Adrenal gland (tissue), 12 donors: Measurements from ENCODE around the gene DOCK9. TPM values are rescaled to one million over a fixed set of nuclear protein-coding genes. Genes with fewer than 3 reads are reported as not detected.

Experiments used
- DNase-seq, 7 donors: peaks; one replicate each; pipeline ENCODE4 v3.0.0-alpha.2; 2019 to 2020
- H3K27ac ChIP-seq, 5 donors: fragments of 200-600 bp; sonication (generic) in 4 of 5; 1 replicate in 3 of 5; 2 replicates in 2 of 5; pipeline versions ENCODE4 v1.5.1 to v1.8.0; 2016 to 2020; ENCODE audit warnings: mild to moderate bottlenecking in 1 of 5
- H3K27me3 ChIP-seq: fragments of 200-600 bp; 2 replicates; pipeline ENCODE4 v1.8.0; 2021
- H3K36me3 ChIP-seq, 2 donors: fragments of 200-600 bp; replicated peaks in 1 of 2; 1 replicate in 1 of 2; 2 replicates in 1 of 2; pipeline versions ENCODE4 v1.5.1 to v1.8.0; 2018 to 2022
- H3K4me1 ChIP-seq, 2 donors: fragments of 200-600 bp; replicated peaks in 1 of 2; 1 replicate in 1 of 2; 2 replicates in 1 of 2; pipeline versions ENCODE4 v1.5.1 to v1.8.0; 2018 to 2021
- H3K4me3 ChIP-seq, 4 donors: fragments of 200-600 bp; sonication (generic) in 3 of 4; one replicate each; pipeline ENCODE4 v1.5.1; 2016 to 2018
- H3K9me3 ChIP-seq, 3 donors: fragments of 200-600 bp; sonication (generic) in 1 of 3; replicated peaks in 1 of 3; 1 replicate in 2 of 3; 2 replicates in 1 of 3; pipeline versions ENCODE4 v1.5.1 to v1.8.0; 2016 to 2021
- CTCF ChIP-seq, 6 experiments: fragments of 450-650 bp in 4 of 6; fragments of 200-600 bp in 2 of 6; sonication (generic) in 1 of 6; IDR thresholded peaks; 1 replicate in 5 of 6; 2 replicates in 1 of 6; pipeline versions ENCODE4 v1.5.1 to v1.8.0; 2016 to 2021; ENCODE audit warnings: antibody characterized with exemption in 6 of 6, mild to moderate bottlenecking in 2 of 6, moderate library complexity in 1 of 6
- POLR2A ChIP-seq, 2 donors: fragments of 450-650 bp; IDR thresholded peaks; one replicate each; pipeline ENCODE4 v1.6.1; 2017; ENCODE audit warnings: antibody characterized with exemption in 2 of 2, mild to moderate bottlenecking in 2 of 2, moderate library complexity in 1 of 2
- WGBS, 4 donors: extraction: QIAGEN DNeasy Blood & Tissue Kit in 2 of 4; methylation state at CpG; one replicate each; pipeline versions ENCODE4 v1.1.5 to v1.1.7; 2013 to 2017; 5-methylcytosine and 5-hydroxymethylcytosine counted together
- intact Hi-C, 2 donors: fragments of 100-400 bp; cut with DNase I; formaldehyde crosslinking; loops; one replicate each; pipeline versions ENCODE4 v1.14.1 to v1.15.0; 2022 to 2023
- polyA plus RNA-seq, 3 donors: library from polyadenylated mRNA; stranded (reverse); fragments of 200-250 nt in 2 of 3; fragments of 350-450 nt in 1 of 3; fragmentation: Illumina TruSeq in 1 of 3; extraction: RNeasy Lipid Tissue Mini Kit (QIAGEN cat#74804) in 1 of 3; gene quantifications; one replicate each; pipeline ENCODE4 v1.2.3, GENCODE V29; 2013 to 2014
- total RNA-seq, 9 donors: library from RNA; depleted of rRNA in 4 of 9; stranded (reverse); fragments of >200 nt in 4 of 9; fragments of 120-200 nt in 1 of 9; fragmentation: NEBNext Ultra II Directional in 1 of 9; extraction: Animal tissue kit (Norgen Biotek cat#: 25700) in 1 of 9; gene quantifications; one replicate each; pipeline versions ENCODE4 v1.1.0 to v1.2.4, GENCODE V29; 2013 to 2023
- donor health status: healthy with polysubstance abuse.
- donor health status: Bipolar disorder and iron deficiency.
- donor health status: DM: yes; HTN: yes; CAD: no.
- donor health status: DM: no; HTN: no; CAD: no.
- donor health status: DM: no; HTN: no; CAD: no.
- donor health status: DM: yes; HTN: yes; CAD: no.

Gene DOCK9
- total and polyA plus RNA-seq, 12 donors: 16.2 to 83.4 (median 51.9) TPM

DNA sequence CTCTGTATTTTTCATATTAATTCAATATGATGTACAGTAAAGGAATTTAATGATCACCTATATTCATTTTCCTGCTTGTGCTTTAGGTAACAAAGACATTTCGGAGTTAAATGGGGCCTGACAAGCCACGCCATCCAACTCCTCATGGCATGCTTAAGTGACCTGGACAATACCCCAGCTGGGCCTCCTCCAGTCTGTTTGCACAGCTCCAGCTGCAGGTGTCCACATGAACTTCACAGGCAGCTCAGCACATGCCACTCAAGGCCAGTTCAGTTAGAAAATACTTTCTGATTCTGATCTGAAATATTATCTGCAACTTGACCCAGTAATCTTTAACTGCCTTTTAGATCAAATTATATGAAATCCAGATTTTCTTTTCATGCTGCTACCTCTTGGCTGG lies 135.8 kb downstream of the DOCK9 start:
- Histone ChIP-seq H3K27ac (no peak overlapping the region), H3K9me3 (no peaks in the 10 kb centered on the region), H3K4me1 (no peaks in the 10 kb centered on the region), H3K27me3 (no peaks in the 10 kb centered on the region), H3K4me3 (no peak overlapping the region), H3K36me3 (peaks cover 0 to 8% of the 10 kb centered on the region in 2 donors)
- intact Hi-C loops: loop anchor here in 1 of 2 donors (10.0 kb wide), 2 partner anchors 193 to 397 kb away; no protein-coding TSS in a partner anchor
- no peak for TF ChIP-seq POLR2A (IDR thresholded peaks at IDR 0.05)
- no peak for TF ChIP-seq CTCF (IDR thresholded peaks at IDR 0.05)
- 87 to 93% (median 89%) methylated on average over 2 of the region's 2 CpGs for WGBS, 4 donors
- no peak for DNase-seq

DNA sequence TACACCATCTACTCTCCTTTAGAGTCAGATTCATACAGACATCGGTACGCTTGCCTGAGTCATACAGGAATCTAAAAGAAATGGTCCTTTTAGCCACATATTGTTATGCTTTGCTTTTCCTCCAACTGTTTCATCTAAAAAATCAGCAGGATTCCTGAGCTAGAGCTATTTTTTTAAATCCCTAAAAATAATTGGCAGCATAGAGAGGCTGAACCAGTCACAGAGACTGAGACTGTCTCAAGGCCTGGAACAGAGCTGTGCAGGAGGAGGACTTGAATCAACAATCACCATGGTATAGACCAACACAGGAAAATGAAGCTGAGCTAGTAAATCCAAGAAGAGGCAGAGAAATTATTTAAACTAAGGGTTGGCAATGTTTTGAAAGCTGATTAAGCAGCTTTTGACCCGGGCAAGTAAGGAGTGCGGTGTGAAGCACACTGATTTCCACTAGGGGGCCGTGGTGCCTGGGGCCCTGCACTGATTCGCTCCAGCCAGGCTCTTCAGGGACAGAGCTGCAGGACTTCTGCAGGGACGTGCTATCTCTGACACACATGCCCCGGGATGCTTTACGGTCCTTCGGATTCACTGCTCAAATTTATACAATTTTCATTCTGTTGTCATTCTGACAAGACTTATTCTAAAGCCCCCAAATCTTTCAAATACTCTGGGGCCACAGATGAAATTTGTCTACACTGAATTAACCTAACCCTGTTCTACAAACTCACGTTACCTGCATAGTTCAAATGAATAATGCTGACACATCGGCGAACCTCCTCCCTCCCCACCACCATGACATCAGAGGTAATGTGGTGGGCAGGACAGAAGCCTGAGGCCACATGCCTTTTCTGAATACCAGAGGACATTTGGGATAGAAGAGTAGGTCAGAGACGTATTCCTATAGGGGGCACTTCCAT lies 137.8 kb downstream of the DOCK9 start:
- peaks cover 0 to 6% of the 10 kb centered on the region in 2 donors for H3K36me3 ChIP-seq
- no peaks in the 10 kb centered on the region for H3K27me3 ChIP-seq
- peak; percentile 68 to 87 (median 79) for DNase-seq
- intact Hi-C loops: loop anchor here in 1 of 2 donors (10.0 kb wide), 2 partner anchors 195 to 395 kb away; no protein-coding TSS in a partner anchor
- H3K4me3 ChIP-seq: no peak overlapping the region
- H3K27ac ChIP-seq: no peak overlapping the region
- H3K9me3 ChIP-seq: no peaks in the 10 kb centered on the region
- 35 to 39% (median 37%) methylated on average over 14 of the region's 14 CpGs for WGBS, 4 donors
- TF ChIP-seq CTCF (IDR thresholded peaks at IDR 0.05) (peak; percentile 69 to 91 (median 82)), POLR2A (IDR thresholded peaks at IDR 0.05) (no peak)
- H3K4me1 ChIP-seq: no peaks in the 10 kb centered on the region

- Histone ChIP-seq H3K36me3 (no peaks in the 10 kb centered on the region), H3K9me3 (no peaks in the 10 kb centered on the region), H3K27me3 (no peaks in the 10 kb centered on the region), H3K4me3 (no peak overlapping the region), H3K27ac (no peak overlapping the region), H3K4me1 (no peaks in the 10 kb centered on the region)
- intact Hi-C loops: no loop called here
- no peak for DNase-seq
- 94 to 100% (median 95%) methylated on average over 2 of the region's 2 CpGs for WGBS, 4 donors
- no peak for TF ChIP-seq CTCF (IDR thresholded peaks at IDR 0.05)
- TF ChIP-seq POLR2A (IDR thresholded peaks at IDR 0.05): no peak
These were observed 139.1 kb downstream of the DOCK9 start for GRCh38 chr13:98838776-98839175.

GRCh38 chr13:98837896-98838295 lies 140.0 kb downstream of the DOCK9 start:
- TF ChIP-seq CTCF (IDR thresholded peaks at IDR 0.05) (no peak), POLR2A (IDR thresholded peaks at IDR 0.05) (no peak)
- WGBS, 4 donors: 91 to 96% (median 92%) methylated on average over 3 of the region's 3 CpGs
- intact Hi-C loops: no loop called here
- DNase-seq: no peak
- Histone ChIP-seq H3K27me3 (no peaks in the 10 kb centered on the region), H3K36me3 (no peaks in the 10 kb centered on the region), H3K4me3 (no peak overlapping the region), H3K27ac (no peak overlapping the region), H3K4me1 (no peaks in the 10 kb centered on the region), H3K9me3 (no peaks in the 10 kb centered on the region)
